HG03064 (cell line): ENCODE measurements around the gene FBXO10.

ENCODE experiments used
- ATAC-seq: cut with Tn5 transposase; IDR thresholded peaks from one replicate; pipeline ENCODE4 v1.9.1; 2021; ENCODE audit warnings: low read depth; ENCODE audit not compliant: unreplicated experiment

Gene FBXO10

GRCh38 chr9:37554318-37554717, 21.9 kb downstream of the FBXO10 start:
- no peak for ATAC-seq

GRCh38 chr9:37551888-37552287, 24.3 kb downstream of the FBXO10 start:
- no peak for ATAC-seq

- no peak for ATAC-seq
These were observed 24.7 kb downstream of the FBXO10 start for GRCh38 chr9:37551468-37551867.

- no peak for ATAC-seq
These were observed 25.4 kb downstream of the FBXO10 start for GRCh38 chr9:37550781-37551180.

- ATAC-seq: no peak
These were observed 26.7 kb downstream of the FBXO10 start for GRCh38 chr9:37549527-37549926.

GRCh38 chr9:37547328-37547878, 28.8 kb downstream of the FBXO10 start:
- ATAC-seq: no peak

- no peak for ATAC-seq
These were observed 32.7 kb downstream of the FBXO10 start for GRCh38 chr9:37543468-37543867.

- ATAC-seq: no peak
These were observed 33.3 kb downstream of the FBXO10 start for GRCh38 chr9:37542895-37543294.

GRCh38 chr9:37542488-37542887, 33.7 kb downstream of the FBXO10 start:
- ATAC-seq: no peak

- no peak for ATAC-seq
These were observed 34.7 kb downstream of the FBXO10 start for GRCh38 chr9:37541465-37541864.

- no peak for ATAC-seq
These were observed 35.5 kb downstream of the FBXO10 start for GRCh38 chr9:37540634-37541033.

- ATAC-seq: no peak
These were observed 36.5 kb downstream of the FBXO10 start for GRCh38 chr9:37539634-37540033.

- no peak for ATAC-seq
These were observed 38.1 kb downstream of the FBXO10 start for GRCh38 chr9:37538099-37538498.

- ATAC-seq: no peak
These were observed 41.3 kb downstream of the FBXO10 start for GRCh38 chr9:37534901-37535300.

- ATAC-seq: no peak
These were observed 41.8 kb downstream of the FBXO10 start for GRCh38 chr9:37534412-37534811.

GRCh38 chr9:37531699-37532098, 44.5 kb downstream of the FBXO10 start:
- no peak for ATAC-seq

GRCh38 chr9:37528652-37529471, 47.3 kb downstream of the FBXO10 start:
- no peak for ATAC-seq

- ATAC-seq: no peak
These were observed 52.3 kb downstream of the FBXO10 start for GRCh38 chr9:37523916-37524315.

- no peak for ATAC-seq
These were observed 53.2 kb downstream of the FBXO10 start for GRCh38 chr9:37522971-37523370.

- no peak for ATAC-seq
These were observed 55.1 kb downstream of the FBXO10 start for GRCh38 chr9:37521111-37521510.

- no peak for ATAC-seq
These were observed 55.5 kb downstream of the FBXO10 start for GRCh38 chr9:37520641-37521040.

- ATAC-seq: no peak
These were observed 58.3 kb downstream of the FBXO10 start for GRCh38 chr9:37517923-37518322.
